HG03103 (cell line): ENCODE data around the gene RNF39.

ENCODE experiments used
- ATAC-seq: cut with Tn5 transposase; IDR thresholded peaks from one replicate; pipeline ENCODE4 v1.9.1; 2021; ENCODE audit warnings: low read depth; ENCODE audit not compliant: unreplicated experiment

Gene RNF39

DNA sequence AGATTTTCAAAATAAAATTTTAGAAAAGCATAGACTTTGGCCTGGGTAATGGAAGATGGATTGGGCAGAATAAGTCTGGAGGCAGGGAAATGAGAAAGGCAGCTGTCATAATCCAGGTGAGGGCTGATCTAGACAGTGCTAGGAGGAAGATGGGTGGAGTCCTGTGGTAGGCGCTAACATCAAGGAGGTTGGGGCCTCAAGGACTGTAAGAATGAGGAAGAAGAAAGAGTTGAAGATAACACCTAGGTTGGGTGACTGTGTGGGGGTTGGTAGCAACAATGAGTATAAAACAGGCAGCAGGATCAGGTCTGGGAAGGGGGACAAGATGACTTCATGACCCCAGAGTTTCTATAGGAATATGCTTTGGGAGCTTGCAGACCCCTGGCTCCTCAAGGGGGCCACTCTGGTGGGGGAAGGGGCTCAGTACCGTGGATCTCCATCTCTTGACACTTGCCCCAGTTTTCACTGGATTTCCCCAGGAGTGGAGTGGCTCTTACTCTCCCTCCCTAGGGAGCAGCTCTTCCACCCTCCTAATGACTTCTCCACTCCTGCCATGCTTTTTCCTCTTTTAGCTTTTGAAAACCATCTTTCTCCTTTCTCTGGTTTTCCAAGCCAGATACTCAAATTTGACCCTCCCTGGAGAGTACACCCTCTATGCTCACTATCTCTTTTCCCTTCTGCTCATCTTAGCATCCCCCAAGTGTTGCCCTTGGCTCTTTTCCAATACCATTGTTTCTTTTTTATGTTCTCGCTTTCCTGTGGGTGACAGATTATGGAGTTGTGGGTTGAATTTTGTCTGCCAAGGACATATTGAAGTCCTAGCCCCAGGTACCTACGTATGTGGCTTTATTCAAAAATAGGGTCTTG lies 22.6 kb upstream of the RNF39 start:
- ATAC-seq, result no peak

DNA sequence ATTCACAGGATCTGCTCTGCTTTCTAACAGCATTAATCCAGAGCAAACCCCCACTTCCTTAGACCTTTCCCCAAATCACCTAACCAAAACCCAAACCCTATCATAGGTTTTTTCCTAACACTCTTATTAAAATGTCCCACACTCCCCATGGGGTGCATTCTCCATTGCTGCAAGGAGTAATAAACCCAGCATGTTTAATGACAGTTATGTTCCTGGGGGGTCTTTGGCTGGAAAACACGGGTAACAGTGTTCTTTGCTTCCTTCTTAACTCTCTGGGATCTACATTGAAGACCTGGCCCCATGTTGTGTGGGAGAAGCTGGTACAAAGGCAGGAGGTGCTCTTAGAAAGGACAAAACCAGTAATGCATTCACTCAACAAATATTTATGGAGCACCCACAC lies 21.3 kb upstream of the RNF39 start:
- no peak for ATAC-seq

DNA sequence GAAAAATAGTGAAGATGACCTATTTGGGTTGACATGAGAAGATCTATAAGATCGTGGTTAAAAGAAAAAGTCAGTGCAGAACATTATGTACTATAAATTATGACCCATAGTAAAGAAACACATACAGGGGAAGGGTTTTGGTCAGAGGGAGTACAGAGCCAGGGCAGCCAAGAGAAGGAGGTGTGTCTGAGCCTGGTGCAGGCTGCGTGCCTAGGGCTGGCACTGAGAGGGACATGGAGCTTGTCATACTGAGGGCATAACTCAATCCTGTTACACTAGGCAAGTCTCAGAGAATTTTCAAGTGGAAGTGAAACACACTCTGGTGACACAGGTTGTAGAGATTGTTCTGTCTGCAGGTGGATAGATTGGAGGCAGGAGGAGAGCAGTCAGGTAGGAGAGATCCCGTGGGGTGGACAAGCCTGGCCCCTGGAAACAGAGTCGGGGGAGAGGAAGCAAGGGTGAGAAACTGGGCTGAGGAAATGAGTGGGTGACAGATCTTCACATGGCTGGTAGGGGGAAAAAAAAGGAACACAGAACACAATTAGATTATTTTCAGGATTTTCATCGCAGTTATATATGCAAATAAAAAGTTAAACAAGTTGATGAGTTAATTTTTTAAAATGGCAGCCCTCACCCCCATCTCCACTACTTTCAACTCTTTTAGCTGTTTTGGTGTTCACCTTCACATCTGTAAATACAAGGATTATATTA lies 18.5 kb upstream of the RNF39 start:
- ATAC-seq, result no peak

DNA sequence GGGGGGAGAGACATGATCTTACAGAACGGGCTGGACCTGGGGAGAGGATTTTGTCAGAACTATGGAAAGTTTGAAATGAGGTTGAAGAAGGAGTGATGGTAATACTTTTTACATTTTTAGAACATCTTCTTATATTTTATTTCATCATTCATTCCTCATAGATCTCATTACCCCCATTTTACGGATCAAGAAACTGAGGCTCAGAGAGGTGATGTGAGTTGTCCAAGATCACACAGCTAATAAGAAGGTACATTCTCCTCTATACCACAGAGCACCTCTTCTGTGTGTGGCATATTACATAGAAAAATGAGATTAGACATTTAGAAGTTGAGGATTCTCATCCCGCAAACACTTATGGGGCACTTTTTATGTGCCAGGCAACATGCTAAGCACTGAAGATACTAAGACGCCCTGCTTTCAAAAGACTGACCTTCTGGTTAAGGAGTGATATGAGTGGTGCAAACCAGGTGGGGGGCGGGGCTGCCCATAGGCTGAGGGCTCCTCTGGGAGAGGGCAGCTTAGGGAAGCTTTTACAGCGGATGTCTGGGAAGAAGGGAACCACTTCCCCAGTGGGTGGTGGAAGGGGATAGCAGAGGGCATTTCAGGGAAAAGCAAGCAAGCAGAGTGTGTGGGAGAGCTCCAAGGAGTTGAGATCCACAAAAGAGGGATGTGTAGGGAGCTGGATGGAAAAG lies 17.4 kb upstream of the RNF39 start:
- no peak for ATAC-seq

GRCh38 chr6:30091577-30092381 lies 16.2 kb upstream of the RNF39 start:
- no peak for ATAC-seq

DNA sequence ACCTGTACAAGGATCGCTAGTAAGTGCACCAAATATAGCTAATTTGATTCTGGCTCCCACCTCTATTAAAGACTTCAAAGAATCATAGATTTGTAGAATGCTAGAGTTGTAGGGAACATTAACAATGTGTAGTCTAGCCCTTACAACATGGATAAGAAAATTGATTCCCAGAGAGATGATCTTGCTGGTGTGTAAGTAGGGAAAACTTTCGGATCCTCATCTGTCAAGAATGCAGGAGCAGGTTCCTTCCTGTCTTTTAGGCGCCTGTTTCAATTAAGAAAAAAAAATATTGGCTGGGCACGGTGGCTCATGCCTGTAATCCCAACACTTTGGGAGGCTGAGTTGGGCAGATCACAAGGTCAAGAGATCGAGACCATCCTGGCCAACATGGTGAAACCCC lies 12.3 kb upstream of the RNF39 start:
- no peak for ATAC-seq

GRCh38 chr6:30077218-30077617 lies 1.6 kb upstream of the RNF39 start:
- ATAC-seq, result no peak

DNA sequence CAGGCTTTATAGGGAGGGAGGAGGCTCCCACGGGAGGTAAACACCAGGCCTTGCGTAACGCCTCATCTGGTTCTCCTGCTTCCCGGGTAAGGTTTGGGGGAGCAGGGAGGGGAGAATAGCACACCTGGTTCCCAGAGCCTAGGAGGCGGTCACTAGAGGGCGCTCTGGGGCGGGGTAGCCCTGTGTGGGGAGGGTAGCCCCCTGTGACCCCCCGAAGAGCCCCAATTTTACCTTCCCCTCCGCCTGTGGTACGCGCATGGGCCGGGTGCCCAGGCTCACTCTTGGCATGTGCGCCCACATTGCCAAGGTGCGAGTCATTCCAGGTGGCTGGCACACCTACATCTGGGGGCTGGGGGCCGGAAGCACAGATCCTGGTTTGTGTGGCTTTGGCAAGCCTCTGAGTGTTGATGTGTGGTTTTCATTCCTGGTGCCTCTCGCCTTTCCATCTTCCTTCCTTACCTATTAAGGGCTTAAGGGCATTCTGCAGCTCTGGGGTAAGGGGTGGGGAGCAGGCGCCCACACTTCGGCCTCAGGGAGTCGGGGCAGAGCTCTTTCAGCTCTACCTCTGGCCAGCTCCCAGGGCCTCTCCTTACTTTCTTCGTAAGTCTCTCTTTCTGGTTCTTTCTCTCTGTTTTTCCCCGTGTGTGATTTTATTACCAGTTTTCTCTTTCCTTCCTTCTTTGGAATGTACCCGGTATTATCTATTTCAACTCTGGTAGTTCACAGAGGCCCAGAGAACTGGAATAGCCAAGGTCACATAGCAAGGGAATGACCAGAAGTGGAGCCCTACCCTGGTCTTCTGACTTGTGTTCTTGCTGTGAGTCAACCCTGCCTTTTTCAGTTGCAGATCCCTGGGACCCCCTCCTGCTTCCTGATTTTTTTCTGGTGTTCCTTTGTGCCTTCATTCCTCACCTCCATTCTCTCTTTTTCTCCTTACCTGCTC lies 492 bp upstream of the RNF39 start:
- no peak for ATAC-seq

DNA sequence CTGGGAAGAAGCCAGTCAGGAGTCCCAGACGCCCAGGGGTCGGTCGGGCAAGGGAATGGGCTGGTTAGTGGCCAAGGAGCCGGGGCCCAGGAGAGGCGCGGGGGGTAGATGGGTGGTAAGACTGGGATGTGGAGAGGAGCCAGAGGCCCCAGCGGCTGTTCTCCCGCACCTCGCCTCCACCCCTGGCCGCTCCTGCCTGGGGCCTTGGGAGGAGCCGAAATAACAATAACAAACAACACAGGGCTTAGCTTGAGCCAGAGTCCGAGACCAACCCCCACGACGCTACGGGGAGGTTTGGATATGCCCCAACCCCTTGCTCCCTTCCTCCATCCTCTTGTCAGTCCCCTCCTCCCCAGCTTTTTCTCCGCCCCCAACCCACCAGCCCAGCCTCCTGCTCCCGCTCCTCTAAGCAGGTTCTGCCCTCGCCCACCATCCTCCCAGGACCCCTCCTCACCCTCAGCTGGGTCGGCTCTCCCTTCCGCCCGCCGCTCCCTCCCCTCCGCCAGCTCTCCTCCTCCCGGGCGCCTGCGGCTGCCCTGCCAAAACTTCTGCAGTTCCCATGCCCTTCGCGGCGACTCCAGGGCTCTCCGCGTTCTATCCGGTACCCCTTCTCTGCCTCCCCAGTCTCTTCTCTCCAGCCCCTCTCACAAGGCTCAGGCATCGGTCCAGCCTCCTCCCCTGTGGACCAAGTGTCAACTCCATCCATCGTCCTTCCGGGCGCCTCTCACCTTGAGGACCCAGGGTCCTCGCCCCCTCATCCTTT lies 1.1 kb downstream of the RNF39 start:
- ATAC-seq, result no peak

- ATAC-seq, result no peak
Observed at GRCh38 chr6:30073489-30074235, 1.9 kb downstream of the RNF39 start.

GRCh38 chr6:30071858-30072257 lies 3.7 kb downstream of the RNF39 start:
- ATAC-seq, result no peak

- no peak for ATAC-seq
Observed at GRCh38 chr6:30071081-30071818, 4.3 kb downstream of the RNF39 start.

DNA sequence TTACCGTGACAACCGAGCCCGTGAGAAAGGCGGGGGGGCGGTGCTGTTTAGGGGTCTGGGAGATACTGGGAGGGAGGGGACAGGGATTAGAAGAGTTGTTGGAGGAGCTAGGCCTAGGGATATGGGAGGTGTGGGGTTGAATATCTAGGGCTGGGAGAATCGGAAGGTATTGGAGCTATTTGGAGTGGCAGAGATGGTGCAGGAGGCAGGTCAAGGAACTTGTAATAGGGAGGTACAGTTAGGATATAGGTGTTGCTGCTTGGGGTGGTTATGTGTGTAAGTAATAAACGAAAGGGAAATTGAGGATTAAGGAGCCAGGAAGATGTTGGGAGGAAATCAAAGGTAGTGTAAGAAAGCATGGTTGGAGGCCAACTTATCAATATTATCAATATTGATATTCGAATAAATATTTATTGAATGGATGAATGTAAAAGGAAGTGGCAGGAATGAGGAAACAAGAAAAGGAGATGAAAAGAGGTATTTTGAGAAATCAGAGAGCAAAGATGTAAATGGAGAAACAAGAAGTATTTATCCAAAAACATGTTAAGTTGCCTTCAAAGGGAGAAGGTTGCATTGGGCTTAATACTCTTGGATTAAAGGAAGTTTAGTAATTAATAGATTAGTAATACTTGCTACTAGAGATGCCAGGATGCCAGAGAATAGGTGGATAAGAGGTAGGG lies 8.0 kb downstream of the RNF39 start:
- no peak for ATAC-seq

DNA sequence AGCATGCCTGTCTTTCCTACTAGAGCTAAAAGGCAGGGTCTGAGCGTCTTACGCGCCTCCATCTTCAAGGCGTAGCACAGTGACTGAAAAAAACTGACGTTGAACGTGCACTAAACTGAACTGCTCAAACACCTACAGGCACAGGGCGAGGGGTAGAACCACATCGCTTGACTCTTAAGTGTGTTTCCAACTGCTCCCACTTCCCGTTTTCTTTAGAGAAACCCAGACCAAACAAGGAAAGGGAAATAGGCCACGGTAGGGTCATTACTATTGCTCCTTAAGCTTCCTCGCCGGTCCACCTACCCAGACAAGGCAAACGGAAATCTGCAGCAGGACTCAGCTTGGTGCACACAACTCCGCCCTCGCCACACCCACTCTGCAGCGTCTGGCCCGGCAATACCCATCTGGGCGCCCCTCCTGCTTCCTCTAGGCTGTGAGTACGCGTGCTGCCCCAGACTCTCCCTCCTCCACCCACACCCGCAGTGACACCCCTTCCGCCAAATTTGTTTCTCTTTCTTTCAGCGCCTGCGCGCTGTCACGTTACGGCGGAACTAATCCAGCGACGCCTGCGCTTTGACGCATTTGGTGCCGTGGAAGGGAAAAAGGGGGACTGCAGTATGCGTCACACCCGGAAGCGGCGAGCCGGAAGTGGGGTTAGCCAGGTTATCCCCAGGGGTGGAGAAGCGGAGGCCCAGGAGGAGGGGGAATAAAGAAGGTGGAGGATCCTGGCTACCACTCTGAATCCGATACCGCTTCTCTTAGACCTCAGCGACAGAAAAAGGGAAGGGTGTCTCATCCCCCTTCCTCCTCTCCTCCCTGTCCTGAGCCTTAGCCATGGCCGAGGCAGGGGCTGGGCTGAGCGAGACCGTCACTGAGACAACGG lies 8.8 kb downstream of the RNF39 start, which contains the start of gene PPP1R11:
Gene PPP1R11 (plus strand): TSS at position 622 of the 883 bp plus-strand sequence. CDS start 213 bp downstream, at position 835.
- peak; percentile 89 for ATAC-seq

DNA sequence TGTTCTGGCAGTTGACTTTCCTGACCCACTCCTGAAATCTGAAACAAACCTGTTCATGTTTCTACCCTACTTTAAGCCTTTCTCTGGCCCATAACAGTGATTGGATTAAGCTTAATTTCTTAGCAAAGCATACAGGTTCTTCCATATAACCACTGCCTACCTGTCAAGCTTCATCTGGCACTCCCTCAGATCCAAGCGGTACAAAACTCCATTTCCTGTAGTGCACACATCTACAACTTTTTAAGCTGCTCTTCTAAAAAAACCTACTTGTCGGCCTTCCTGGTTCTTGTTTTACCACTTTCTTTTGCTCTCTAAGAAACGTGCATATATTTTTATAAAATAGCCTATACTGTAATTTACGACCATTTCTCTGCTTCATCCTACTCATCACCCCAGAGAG lies 9.5 kb downstream of the RNF39 start:
- ATAC-seq, result no peak

- no peak for ATAC-seq
Observed at GRCh38 chr6:30063315-30063714, 12.3 kb downstream of the RNF39 start.
